Thyroid gland (tissue), 4 donors: ENCODE results near the gene SLC7A1.

Source experiments
- CTCF ChIP-seq, 6 experiments: fragments of 200-600 bp in 3 of 6; fragments of 450-650 bp in 3 of 6; sonication (generic) in 3 of 6; IDR thresholded peaks; one replicate each; pipeline ENCODE4 v1.5.1; 2016 to 2019; ENCODE audit warnings: antibody characterized with exemption in 6 of 6, mild to moderate bottlenecking in 2 of 6, inconsistent platforms in 1 of 6, moderate library complexity in 1 of 6
- POLR2A ChIP-seq, 2 donors: fragments of 450-650 bp; IDR thresholded peaks; one replicate each; pipeline ENCODE4 v1.6.1; 2017; ENCODE audit warnings: antibody characterized with exemption in 2 of 2, mild to moderate bottlenecking in 2 of 2, moderate library complexity in 1 of 2

- TF ChIP-seq POLR2A (IDR thresholded peaks at IDR 0.05), result no peak
- TF ChIP-seq CTCF (IDR thresholded peaks at IDR 0.05), result no peak
Observed at GRCh38 chr13:29571876-29572570, 23.5 kb downstream of the SLC7A1 start.
